ENCODE data around the gene GBF1. TPM values are rescaled to one million over a fixed set of nuclear protein-coding genes. Genes with fewer than 3 reads are reported as not detected.
A peak's percentile ranks its signal among the peaks of the same experiment; 100 is the strongest.

GBF1 gene
- total and polyA plus RNA-seq, 2 of the 13 experiments (the other 11 are each of a cell fraction or from before 2014, with no cell fraction given): 17.1 to 21.9 TPM

GRCh38 chr10:102392306-102392705, 147.0 kb downstream of the GBF1 start:
- intact Hi-C loops (cut with micrococcal nuclease; ENCODE audit: unreplicated experiment): no loop called here
- H3K4me2 ChIP-seq (ENCODE audit: low read depth, low read length): no peak overlapping the region
- H3K9ac ChIP-seq (ENCODE audit: insufficient read depth, low read depth, low read length): no peak overlapping the region
- ChIA-PET POLR2A (no interaction called here), CTCF (ENCODE audit: low intra/inter-chr PET ratio, low total read pairs) (no interaction called here)
- FAIRE-seq (no peak), ATAC-seq (no peak), DNase-seq (ENCODE audit: low spot score) (no peak)
- H3K79me2 ChIP-seq (ENCODE audit: insufficient read depth, low read length): peaks cover 3% of the 10 kb centered on the region
- TF ChIP-seq SMAD1 (CRISPR knock-in tag; IDR thresholded peaks at IDR 0.05; ENCODE audit: borderline replicate concordance, low read depth) (no peak), ZNF816 (CRISPR knock-in tag; IDR thresholded peaks at IDR 0.05; ENCODE audit: borderline replicate concordance) (no peak)
- no peak overlapping the region for H2AFZ ChIP-seq (ENCODE audit: low read length)
- no peaks in the 10 kb centered on the region for H4K20me1 ChIP-seq (ENCODE audit: insufficient read depth, low read length)
- no TSS peak for BruUV-seq (replicated peaks)
- H3K36me3 ChIP-seq (replicated peaks in 1 of 2; ENCODE audit: control insufficient read depth in 1 of 2, insufficient read depth in 2 of 2, low read length in 2 of 2): no peaks in the 10 kb centered on the region
- H3K9me3 ChIP-seq (ENCODE audit: low read length): no peaks in the 10 kb centered on the region
- peaks cover 39% of the 10 kb centered on the region for H3K4me1 ChIP-seq (ENCODE audit: insufficient read depth, low read length)
- H3K27me3 ChIP-seq (ENCODE audit: control insufficient read depth in 1 of 2, insufficient read depth in 2 of 2, low read length in 2 of 2): peaks cover 0 to 11% of the 10 kb centered on the region in 2 experiments; a peak in 2 of 5 replicates
- H3K27ac ChIP-seq (ENCODE audit: extremely low read length, insufficient read depth, low read length): no peak overlapping the region
- no peak overlapping the region for H3K4me3 ChIP-seq (replicated peaks in 1 of 3; ENCODE audit: insufficient read depth in 1 of 3, low read depth in 2 of 3, low read length in 3 of 3)
- 32% methylated on average over 5 of the region's 5 CpGs for WGBS (ENCODE audit: low lambda C conversion rate)
- in situ Hi-C loops (cut with HindIII; ENCODE audit: extremely low pct_ligation_motif_present, low pct_unique_long_range_greater_than_20kb): no loop called here

- ATAC-seq: peak; percentile 80
Observed at GRCh38 chr10:102393411-102394078, 148.2 kb downstream of the GBF1 start.

More at GRCh38 chr10:102393411-102394078, 148.2 kb downstream of the GBF1 start:
- WGBS (ENCODE audit: low lambda C conversion rate): 26% methylated on average over 29 of the region's 30 CpGs
- no peak for DNase-seq (ENCODE audit: low spot score)
- TF ChIP-seq RORA (CRISPR knock-in tag; IDR thresholded peaks at IDR 0.05) (0 out of 2 replicates have a peak, but pooled peaks have one; percentile 83), ZNF263 (CRISPR knock-in tag; IDR thresholded peaks at IDR 0.05) (0 out of 2 replicates have a peak, but pooled peaks have one; percentile 0), SMAD3 (CRISPR knock-in tag; IDR thresholded peaks at IDR 0.05) (peak; percentile 26; the same call in 1 of the 2 replicates), SMYD3 (CRISPR knock-in tag; IDR thresholded peaks at IDR 0.05) (no peak)
- TSS peak; percentile 92 for BruUV-seq (replicated peaks)
- Histone ChIP-seq H4K20me1 (ENCODE audit: insufficient read depth, low read length) (no peaks in the 10 kb centered on the region), H3K79me2 (ENCODE audit: insufficient read depth, low read length) (peaks cover 3% of the 10 kb centered on the region), H3K4me3 (replicated peaks in 1 of 3; ENCODE audit: insufficient read depth in 1 of 3, low read depth in 2 of 3, low read length in 3 of 3) (peak overlapping the region; percentile 69 to 82 (median 79)), H3K9ac (ENCODE audit: insufficient read depth, low read depth, low read length) (peak overlapping the region; percentile 68; the same call in 1 of the 2 replicates), H2AFZ (ENCODE audit: low read length) (no peak overlapping the region), H3K9me3 (ENCODE audit: low read length) (no peaks in the 10 kb centered on the region), H3K4me2 (ENCODE audit: low read depth, low read length) (peak overlapping the region; percentile 98), H3K27me3 (ENCODE audit: control insufficient read depth in 1 of 2, insufficient read depth in 2 of 2, low read length in 2 of 2) (peaks cover 0 to 11% of the 10 kb centered on the region in 2 experiments; a peak in 2 of 5 replicates), H3K36me3 (replicated peaks in 1 of 2; ENCODE audit: control insufficient read depth in 1 of 2, insufficient read depth in 2 of 2, low read length in 2 of 2) (no peaks in the 10 kb centered on the region), H3K27ac (ENCODE audit: extremely low read length, insufficient read depth, low read length) (peak overlapping the region; percentile 66), H3K4me1 (ENCODE audit: insufficient read depth, low read length) (peaks cover 39% of the 10 kb centered on the region)
- ChIA-PET CTCF (ENCODE audit: low intra/inter-chr PET ratio, low total read pairs) (interaction anchor here (0.5 to 1.9 kb wide), 5 partner anchors 9 to 122 kb away, joined by 3 to 11 read pairs (median 4); no protein-coding TSS in a partner anchor), POLR2A (interaction anchor here (0.6 to 2.1 kb wide), 5 partner anchors 8 to 190 kb away, joined by 3 to 8 read pairs (median 3); no protein-coding TSS in a partner anchor)
- FAIRE-seq: no peak
- in situ Hi-C loops (cut with HindIII; ENCODE audit: extremely low pct_ligation_motif_present, low pct_unique_long_range_greater_than_20kb): no loop called here
- intact Hi-C loops (cut with micrococcal nuclease; ENCODE audit: unreplicated experiment): loop anchor here (1.0 to 2.0 kb wide), 2 partner anchors 27 to 86 kb away; partner anchors contain the start of gene FBXL15
